Calu3 (cell line): ENCODE results near the gene NELL2. TPM values are rescaled to one million over a fixed set of nuclear protein-coding genes. Genes with fewer than 3 reads are reported as not detected.

ENCODE experiments used
- BruUV-seq: library from RNA; stranded (reverse); fragments of 400-500 nt; replicated peaks from 2 replicates; lab custom pipeline; 2021; lab: Mats Ljungman, UMichigan
- CTCF ChIA-PET: fragments of 300-600 bp; sonication (Branson Sonifier 250); formaldehyde crosslinking; loops from one replicate; lab custom pipeline; 2022; ENCODE audit warnings: antibody characterized with exemption; lab: Charles Lee
- DNase-seq: peaks from one replicate; pipeline ENCODE4 v3.0.0; 2022
- H3K27ac Mint-ChIP-seq: one replicate; pipeline ENCODE4 v1.8.0; 2022; ENCODE audit warnings: mixed read lengths; ENCODE audit not compliant: unreplicated experiment
- H3K27me3 Mint-ChIP-seq: one replicate; pipeline ENCODE4 v1.8.0; 2022; ENCODE audit warnings: mixed read lengths; ENCODE audit not compliant: unreplicated experiment
- H3K36me3 Mint-ChIP-seq: one replicate; pipeline ENCODE4 v1.8.0; 2022; ENCODE audit warnings: mild to moderate bottlenecking, moderate library complexity, mixed read lengths; ENCODE audit not compliant: insufficient read depth, unreplicated experiment
- H3K4me1 Mint-ChIP-seq: one replicate; pipeline ENCODE4 v1.8.0; 2022; ENCODE audit warnings: mild to moderate bottlenecking, low read depth, mixed read lengths; ENCODE audit not compliant: unreplicated experiment
- H3K4me3 Mint-ChIP-seq: one replicate; pipeline ENCODE4 v1.8.0; 2022; ENCODE audit warnings: mild to moderate bottlenecking, low read depth, moderate library complexity, mixed read lengths; ENCODE audit not compliant: unreplicated experiment
- H3K9me3 Mint-ChIP-seq: one replicate; pipeline ENCODE4 v1.8.0; 2022; ENCODE audit warnings: low read depth, mixed read lengths; ENCODE audit not compliant: unreplicated experiment
- CTCF ChIP-seq: fragments of 200-600 bp; IDR thresholded peaks from one replicate; pipeline ENCODE4 v1.8.0; 2022; ENCODE audit warnings: antibody characterized with exemption; ENCODE audit not compliant: unreplicated experiment
- intact Hi-C: fragments of 100-400 bp; cut with micrococcal nuclease; formaldehyde crosslinking; loops from one replicate; pipeline ENCODE4 v1.10.0; 2022; ENCODE audit not compliant: unreplicated experiment
- total RNA-seq: library from RNA; stranded (reverse); gene quantifications from 2 replicates; pipeline ENCODE4 v1.2.3, GENCODE V29; 2022

The NELL2 gene
- total RNA-seq, 1 experiment from 2014 or later: not detected

GRCh38 chr12:44728566-44728965, 147.5 kb downstream of the NELL2 start:
- Mint-ChIP-seq H3K4me1 (no peaks in the 10 kb centered on the region), H3K36me3 (no peaks in the 10 kb centered on the region), H3K4me3 (no peak overlapping the region), H3K9me3 (peaks cover 15% of the 10 kb centered on the region), H3K27ac (no peak overlapping the region), H3K27me3 (no peaks in the 10 kb centered on the region)
- no peak for DNase-seq
- no peak for TF ChIP-seq CTCF
- no TSS peak for BruUV-seq
- CTCF ChIA-PET: no interaction called here
- intact Hi-C loops: no loop called here

GRCh38 chr12:44720265-44720664, 155.8 kb downstream of the NELL2 start:
- Mint-ChIP-seq H3K27ac (no peak overlapping the region), H3K27me3 (no peaks in the 10 kb centered on the region), H3K36me3 (no peaks in the 10 kb centered on the region), H3K4me1 (no peaks in the 10 kb centered on the region), H3K4me3 (no peak overlapping the region), H3K9me3 (peaks cover 9% of the 10 kb centered on the region)
- no TSS peak for BruUV-seq
- no peak for DNase-seq
- no peak for TF ChIP-seq CTCF
- CTCF ChIA-PET: no interaction called here
- intact Hi-C loops: no loop called here

GRCh38 chr12:44717612-44718011, 158.5 kb downstream of the NELL2 start:
- H3K9me3 Mint-ChIP-seq: peaks cover 6% of the 10 kb centered on the region
- H3K27ac Mint-ChIP-seq: no peak overlapping the region
- CTCF ChIA-PET: no interaction called here
- H3K4me3 Mint-ChIP-seq: no peak overlapping the region
- DNase-seq: no peak
- BruUV-seq: no TSS peak
- no peaks in the 10 kb centered on the region for H3K36me3 Mint-ChIP-seq
- intact Hi-C loops: no loop called here
- no peaks in the 10 kb centered on the region for H3K4me1 Mint-ChIP-seq
- H3K27me3 Mint-ChIP-seq: no peaks in the 10 kb centered on the region
- TF ChIP-seq CTCF: no peak

- DNase-seq: no peak
- CTCF ChIA-PET: no interaction called here
- Mint-ChIP-seq H3K27me3 (no peaks in the 10 kb centered on the region), H3K36me3 (no peaks in the 10 kb centered on the region), H3K27ac (no peak overlapping the region), H3K4me1 (no peaks in the 10 kb centered on the region), H3K4me3 (no peak overlapping the region), H3K9me3 (peaks cover 4% of the 10 kb centered on the region)
- intact Hi-C loops: no loop called here
- TF ChIP-seq CTCF: no peak
- BruUV-seq: no TSS peak
These were observed 159.4 kb downstream of the NELL2 start for GRCh38 chr12:44716711-44717110.
